GM23338 (cell line): Measurements from ENCODE around the gene SNTG2. TPM values are rescaled to one million over a fixed set of nuclear protein-coding genes. Genes with fewer than 3 reads are reported as not detected.

Source experiments
- ATAC-seq: fragments of 200-7000 bp; cut with Tn5 transposase; 3 replicates; pipeline ENCODE4 v1.9.1; 2020
- DNase-seq: peaks from one replicate; pipeline ENCODE4 v3.0.0-alpha.2; 2015; ENCODE audit warnings: low spot score
- H2AFZ ChIP-seq: fragments of 200-600 bp; sonication (generic); 2 replicates; pipeline ENCODE4 v1.8.0; 2016; ENCODE audit warnings: antibody characterized with exemption, mild to moderate bottlenecking, moderate library complexity
- H3F3A ChIP-seq: fragments of 200-600 bp; sonication (generic); replicated peaks from 2 replicates; pipeline ENCODE4 v1.8.0; 2017; ENCODE audit warnings: antibody characterized with exemption, mixed run types, low read depth
- H3K27ac ChIP-seq: fragments of 200-600 bp; sonication (generic); 2 replicates; pipeline ENCODE4 v1.6.1; 2016; ENCODE audit warnings: low read depth
- H3K27me3 ChIP-seq: fragments of 200-600 bp; sonication (generic); 2 replicates; pipeline ENCODE4 v1.8.0; 2016; ENCODE audit warnings: mild to moderate bottlenecking, mixed run types, moderate library complexity; ENCODE audit not compliant: insufficient read depth
- H3K36me3 ChIP-seq: fragments of 200-600 bp; sonication (generic); 2 replicates; pipeline ENCODE4 v1.8.0; 2016; ENCODE audit warnings: mild to moderate bottlenecking; ENCODE audit not compliant: insufficient read depth
- H3K4me1 ChIP-seq: fragments of 200-600 bp; sonication (generic); 2 replicates; pipeline ENCODE4 v1.8.0; 2016; ENCODE audit warnings: mild to moderate bottlenecking, moderate library complexity; ENCODE audit not compliant: insufficient read depth
- H3K4me2 ChIP-seq: fragments of 200-600 bp; sonication (generic); 2 replicates; pipeline ENCODE4 v1.7.1; 2017; ENCODE audit warnings: mixed run types
- H3K4me3 ChIP-seq: fragments of 200-600 bp; sonication (generic); 2 replicates; pipeline ENCODE4 v1.6.1; 2016; ENCODE audit warnings: mixed run types
- H3K79me2 ChIP-seq: fragments of 200-600 bp; sonication (generic); replicated peaks from 2 replicates; pipeline ENCODE4 v1.8.0; 2017; ENCODE audit warnings: mild to moderate bottlenecking; ENCODE audit not compliant: insufficient read depth
- H3K9me2 ChIP-seq: fragments of 200-600 bp; sonication (generic); 2 replicates; pipeline ENCODE4 v1.8.0; 2017; ENCODE audit not compliant: insufficient read depth
- H4K20me1 ChIP-seq: fragments of 200-600 bp; sonication (generic); replicated peaks from 2 replicates; pipeline ENCODE4 v1.8.0; 2017; ENCODE audit warnings: mild to moderate bottlenecking; ENCODE audit not compliant: insufficient read depth
- H3K27ac Mint-ChIP-seq: 2 replicates; pipeline ENCODE4 v1.8.0; 2020; ENCODE audit warnings: inconsistent platforms, mild to moderate bottlenecking, moderate library complexity, mixed read lengths
- H3K27me3 Mint-ChIP-seq: 3 replicates; pipeline ENCODE4 v1.8.0; 2022; ENCODE audit warnings: low read depth, mild to moderate bottlenecking, moderate library complexity, mixed read lengths, inconsistent platforms; ENCODE audit not compliant: insufficient read depth, poor library complexity
- H3K36me3 Mint-ChIP-seq: 3 replicates; pipeline ENCODE4 v1.8.0; 2021; ENCODE audit warnings: low read depth, mild to moderate bottlenecking, inconsistent platforms, moderate library complexity, mixed read lengths
- H3K4me1 Mint-ChIP-seq: 3 replicates; pipeline ENCODE4 v1.8.0; 2020; ENCODE audit warnings: mild to moderate bottlenecking, inconsistent platforms, mixed read lengths
- H3K4me3 Mint-ChIP-seq: 3 replicates; pipeline ENCODE4 v1.8.0; 2021; ENCODE audit warnings: moderate library complexity, mild to moderate bottlenecking, inconsistent platforms, mixed read lengths
- H3K9me3 Mint-ChIP-seq: 3 replicates; pipeline ENCODE4 v1.8.0; 2020; ENCODE audit warnings: moderate library complexity, mild to moderate bottlenecking, inconsistent platforms, mixed read lengths
- ETS1 ChIP-seq: IDR thresholded peaks from 2 replicates; pipeline ENCODE4 v1.6.1; 2016; ENCODE audit warnings: antibody characterized with exemption
- EZH2phosphoT487 ChIP-seq: fragments of 200-600 bp; sonication (generic); IDR thresholded peaks from one replicate; pipeline ENCODE4 v1.8.1; 2018; ENCODE audit warnings: antibody characterized with exemption; ENCODE audit not compliant: unreplicated experiment
- JUNB ChIP-seq: IDR thresholded peaks from one replicate; pipeline ENCODE4 v1.6.1; 2016; ENCODE audit warnings: antibody characterized with exemption; ENCODE audit not compliant: unreplicated experiment
- STAT1 ChIP-seq: IDR thresholded peaks from one replicate; pipeline ENCODE4 v1.6.1; 2016; ENCODE audit warnings: antibody characterized with exemption; ENCODE audit not compliant: unreplicated experiment
- ZNF114 ChIP-seq: fragments of 250-450 bp; sonication (Bioruptor Pico); IDR thresholded peaks from 2 replicates; pipeline ENCODE4 v1.5.0; 2020; ENCODE audit warnings: mild to moderate bottlenecking, moderate library complexity
- ZNF462 ChIP-seq: fragments of 250-450 bp; sonication (Bioruptor Pico); IDR thresholded peaks from 2 replicates; pipeline ENCODE4 v1.5.0; 2020; ENCODE audit warnings: mild to moderate bottlenecking, moderate library complexity
- polyA plus RNA-seq: library from polyadenylated mRNA; unstranded; fragments of >200 nt; fragmentation: Nextera tagmentation; extraction: Ambion mirVana; gene quantifications from 2 replicates; pipeline ENCODE4 v1.2.1, GENCODE V29; 2016
- total RNA-seq: library from RNA; depleted of rRNA; stranded (reverse); fragments of >200 nt; shearing (Covaris generic); gene quantifications from 2 replicates; pipeline ENCODE4 v1.2.3, GENCODE V29; 2014
- TF ChIP-seq, protein P1 (sequence below), 2 experiments: fragments of 200-600 bp in 1 of 2; sonication (generic) in 1 of 2; conservative IDR thresholded peaks; 2 replicates each; pipeline versions ENCODE4 v1.5.1 to v1.6.1; 2016 to 2017; ENCODE audit warnings: antibody characterized with exemption in 2 of 2, low read depth in 2 of 2, mild to moderate bottlenecking in 2 of 2, moderate library complexity in 1 of 2

SNTG2 gene
- total and polyA plus RNA-seq, 2 experiments from 2014 or later: 27.5 to 60.4 TPM

DNA sequence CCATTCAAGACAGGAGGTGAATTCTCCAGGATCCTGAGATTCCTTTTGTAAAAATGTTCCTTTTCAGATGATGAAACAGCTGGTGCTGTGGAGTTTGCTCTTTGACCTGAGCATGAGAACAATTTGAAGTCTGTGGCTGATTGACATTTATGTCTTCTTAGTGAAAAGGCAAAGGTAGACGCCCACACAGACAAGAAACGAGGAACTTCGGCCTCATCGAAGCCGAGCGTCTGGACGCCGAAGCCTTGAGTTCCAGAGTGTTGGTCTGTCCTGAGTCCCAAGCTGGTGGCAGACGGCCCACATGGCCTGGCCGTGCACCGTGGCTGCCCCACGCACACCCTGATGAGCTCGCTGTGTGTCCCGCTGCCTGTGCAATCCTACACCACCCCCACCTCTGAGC is 20.7 kb upstream of the SNTG2 start (continued):
- TF ChIP-seq STAT1 (no peak), EZH2phosphoT487 (no peak), ZNF114 (CRISPR knock-in tag) (no peak), ZNF462 (CRISPR knock-in tag) (no peak)

- Histone ChIP-seq H3K27me3 (peaks cover 5% of the 10 kb centered on the region), H3K4me1 (peaks cover 18% of the 10 kb centered on the region), H3K4me2 (no peak overlapping the region), H2AFZ (no peak overlapping the region), H3K27ac (no peak overlapping the region), H3K9me2 (0 out of 2 replicates have a peak, but pooled peaks cover 4% of the 10 kb centered on the region), H3F3A (peaks cover 11% of the 10 kb centered on the region), H3K36me3 (no peaks in the 10 kb centered on the region), H3K4me3 (no peak overlapping the region), H4K20me1 (no peaks in the 10 kb centered on the region), H3K79me2 (no peaks in the 10 kb centered on the region)
- DNase-seq (no peak), ATAC-seq (no peak)
- H3K4me1 Mint-ChIP-seq: peaks cover 27% of the 10 kb centered on the region
- H3K36me3 Mint-ChIP-seq: peaks cover 25% of the 10 kb centered on the region
- no peak for TF ChIP-seq ETS1
- TF ChIP-seq, protein P1, sequence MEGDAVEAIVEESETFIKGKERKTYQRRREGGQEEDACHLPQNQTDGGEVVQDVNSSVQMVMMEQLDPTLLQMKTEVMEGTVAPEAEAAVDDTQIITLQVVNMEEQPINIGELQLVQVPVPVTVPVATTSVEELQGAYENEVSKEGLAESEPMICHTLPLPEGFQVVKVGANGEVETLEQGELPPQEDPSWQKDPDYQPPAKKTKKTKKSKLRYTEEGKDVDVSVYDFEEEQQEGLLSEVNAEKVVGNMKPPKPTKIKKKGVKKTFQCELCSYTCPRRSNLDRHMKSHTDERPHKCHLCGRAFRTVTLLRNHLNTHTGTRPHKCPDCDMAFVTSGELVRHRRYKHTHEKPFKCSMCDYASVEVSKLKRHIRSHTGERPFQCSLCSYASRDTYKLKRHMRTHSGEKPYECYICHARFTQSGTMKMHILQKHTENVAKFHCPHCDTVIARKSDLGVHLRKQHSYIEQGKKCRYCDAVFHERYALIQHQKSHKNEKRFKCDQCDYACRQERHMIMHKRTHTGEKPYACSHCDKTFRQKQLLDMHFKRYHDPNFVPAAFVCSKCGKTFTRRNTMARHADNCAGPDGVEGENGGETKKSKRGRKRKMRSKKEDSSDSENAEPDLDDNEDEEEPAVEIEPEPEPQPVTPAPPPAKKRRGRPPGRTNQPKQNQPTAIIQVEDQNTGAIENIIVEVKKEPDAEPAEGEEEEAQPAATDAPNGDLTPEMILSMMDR (conservative IDR thresholded peaks at IDR 0.05; ENCODE audit: low read depth in 2 of 2): no peak
- TF ChIP-seq JUNB: no peak
- H3K27me3 Mint-ChIP-seq: peaks cover 21% of the 10 kb centered on the region
- H3K27ac Mint-ChIP-seq: no peak overlapping the region
- no peak overlapping the region for H3K4me3 Mint-ChIP-seq
- peaks cover 24% of the 10 kb centered on the region for H3K9me3 Mint-ChIP-seq
These were observed 19.7 kb upstream of the SNTG2 start for GRCh38 chr2:930935-931334.
